Measurements from ENCODE around the gene WDR20. TPM values are rescaled to one million over a fixed set of nuclear protein-coding genes. Genes with fewer than 3 reads are reported as not detected.

The WDR20 gene
- total RNA-seq, 1 donor: 14.7 TPM

- TF ChIP-seq CTCF (IDR thresholded peaks at IDR 0.05; ENCODE audit: insufficient read depth, low read depth, low read length): no peak
- peak overlapping the region; percentile 99 for H3K4me3 ChIP-seq (ENCODE audit: low read depth, low read length)
- no peak for DNase-seq (ENCODE audit: low read depth)
Measured at GRCh38 chr14:102138535-102138934, 1.2 kb upstream of the WDR20 start.

GRCh38 chr14:102138961-102139285 is 774 bp upstream of the WDR20 start:
- peak overlapping the region; percentile 99 for H3K4me3 ChIP-seq (ENCODE audit: low read depth, low read length)
- TF ChIP-seq CTCF (IDR thresholded peaks at IDR 0.05; ENCODE audit: insufficient read depth, low read depth, low read length): no peak
- DNase-seq (ENCODE audit: low read depth): no peak

DNA sequence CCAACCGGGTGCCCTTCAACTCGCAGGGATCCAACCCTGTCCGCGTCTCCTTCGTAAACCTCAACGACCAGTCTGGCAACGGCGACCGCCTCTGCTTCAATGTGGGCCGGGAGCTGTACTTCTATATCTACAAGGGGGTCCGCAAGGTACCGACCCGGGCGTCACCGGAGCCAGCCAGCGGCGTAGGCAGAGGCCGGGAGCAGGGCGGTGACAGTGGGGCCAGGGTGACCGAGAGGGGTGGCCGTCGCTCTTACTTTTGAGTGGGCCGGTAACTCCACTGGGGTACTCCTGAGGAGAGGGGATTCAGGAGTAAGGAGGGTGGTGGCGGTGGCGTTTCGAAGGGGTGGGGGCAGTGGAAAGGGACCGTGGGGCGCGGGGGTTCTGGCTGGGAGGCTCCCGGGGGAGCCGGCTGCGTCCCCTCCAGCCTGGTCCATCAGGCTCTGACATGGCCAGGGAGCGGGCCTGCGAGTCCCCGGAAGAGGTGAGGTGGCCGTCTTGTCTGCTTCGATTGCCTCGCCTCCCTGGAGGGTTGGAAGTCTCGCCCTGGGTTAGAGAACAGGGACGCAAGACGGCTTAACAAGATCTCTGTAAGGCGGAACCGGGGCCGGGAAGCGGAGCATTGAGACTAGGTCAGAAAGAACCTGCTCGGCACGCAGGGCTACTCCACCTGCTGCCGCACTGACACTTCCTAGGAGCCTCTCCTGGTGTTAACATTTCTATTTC is 491 bp downstream of the WDR20 start:
- peak; percentile 39 for DNase-seq (ENCODE audit: low read depth)
- peak overlapping the region; percentile 99 for H3K4me3 ChIP-seq (ENCODE audit: low read depth, low read length)
- no peak for TF ChIP-seq CTCF (IDR thresholded peaks at IDR 0.05; ENCODE audit: insufficient read depth, low read depth, low read length)

- TF ChIP-seq CTCF (IDR thresholded peaks at IDR 0.05; ENCODE audit: insufficient read depth, low read depth, low read length): no peak
- H3K4me3 ChIP-seq (ENCODE audit: low read depth, low read length): peak overlapping the region; percentile 99
- DNase-seq (ENCODE audit: low read depth): no peak
Measured at GRCh38 chr14:102140750-102141145, 1.1 kb downstream of the WDR20 start.

- DNase-seq (ENCODE audit: low read depth): no peak
- H3K4me3 ChIP-seq (ENCODE audit: low read depth, low read length): no peak overlapping the region
- TF ChIP-seq CTCF (IDR thresholded peaks at IDR 0.05; ENCODE audit: insufficient read depth, low read depth, low read length): no peak
Measured at GRCh38 chr14:102141797-102142196, 2.1 kb downstream of the WDR20 start.

DNA sequence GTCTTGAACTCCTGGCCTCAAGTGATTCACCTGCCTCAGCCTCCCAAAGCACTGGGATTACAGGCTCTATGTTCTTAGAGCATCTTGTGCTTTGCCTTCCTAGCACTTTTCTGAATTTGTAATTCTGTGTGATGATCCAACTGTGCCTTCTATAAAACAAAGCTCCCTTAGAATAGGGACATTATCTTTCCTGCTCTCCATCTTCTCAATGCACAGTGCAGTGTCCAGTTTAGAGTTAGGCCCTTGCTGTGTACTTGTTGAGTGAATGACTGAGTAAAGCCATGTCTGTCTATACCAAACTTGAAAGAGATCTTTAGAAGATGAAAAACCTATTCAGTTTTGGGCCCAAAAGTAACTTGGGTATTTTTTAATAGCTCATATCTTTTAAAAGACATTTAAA is 5.2 kb downstream of the WDR20 start:
- DNase-seq (ENCODE audit: low read depth): no peak
- TF ChIP-seq CTCF (IDR thresholded peaks at IDR 0.05; ENCODE audit: insufficient read depth, low read depth, low read length): no peak

GRCh38 chr14:102145395-102145794 is 5.7 kb downstream of the WDR20 start:
- no peak for DNase-seq (ENCODE audit: low read depth)
- no peak for TF ChIP-seq CTCF (IDR thresholded peaks at IDR 0.05; ENCODE audit: insufficient read depth, low read depth, low read length)
- H3K4me3 ChIP-seq (ENCODE audit: low read depth, low read length): no peak overlapping the region

More for the DNA sequence above, 5.2 kb downstream of the WDR20 start:
- H3K4me3 ChIP-seq (ENCODE audit: low read depth, low read length): no peak overlapping the region

All from fibroblast of villous mesenchyme (primary cell).